Activated T-cell treated with anti-CD3 and anti-CD28 coated beads for 1 hour (primary cell): ENCODE results near the gene MRC2.
"Not testable (repeated sequence)": the region's sequence is repeated elsewhere in the genome, so short reads cannot be mapped to it uniquely, and the experiment has no call there.

Experiments used
- DNase-seq: peaks from one replicate; pipeline ENCODE4 v3.0.0-alpha.2; 2020; ENCODE audit warnings: low read depth

Gene MRC2

GRCh38 chr17:62627219-62627903, at the start of gene MRC2:
TSS of gene MRC2 (plus strand) at chr17:62627670. CDS start at chr17:62627803, 133 bp downstream.
- DNase-seq: no peak

- no peak for DNase-seq
Observed at GRCh38 chr17:62578757-62579487, 48.5 kb upstream of the MRC2 start.

GRCh38 chr17:62580947-62581346, 46.5 kb upstream of the MRC2 start:
- no peak for DNase-seq

- DNase-seq: no peak
Observed at GRCh38 chr17:62581764-62582163, 45.7 kb upstream of the MRC2 start.

GRCh38 chr17:62587554-62587953, 39.9 kb upstream of the MRC2 start:
- no peak for DNase-seq

GRCh38 chr17:62588109-62588508, 39.4 kb upstream of the MRC2 start:
- DNase-seq: no peak

GRCh38 chr17:62591333-62591732, 36.1 kb upstream of the MRC2 start:
- no peak for DNase-seq

- DNase-seq: not testable (repeated sequence)
Observed at GRCh38 chr17:62591822-62592221, 35.6 kb upstream of the MRC2 start.

GRCh38 chr17:62592341-62593099, 35.0 kb upstream of the MRC2 start:
- DNase-seq: no peak

GRCh38 chr17:62595484-62595883, 32.0 kb upstream of the MRC2 start:
- DNase-seq: no peak

GRCh38 chr17:62596662-62597061, 30.8 kb upstream of the MRC2 start:
- DNase-seq: no peak

GRCh38 chr17:62597150-62597549, 30.3 kb upstream of the MRC2 start:
- DNase-seq: no peak

GRCh38 chr17:62597920-62598319, 29.6 kb upstream of the MRC2 start:
- DNase-seq: no peak

GRCh38 chr17:62599964-62600657, 27.4 kb upstream of the MRC2 start:
- DNase-seq: no peak

- no peak for DNase-seq
Observed at GRCh38 chr17:62600805-62601204, 26.7 kb upstream of the MRC2 start.

GRCh38 chr17:62601471-62601870, 26.0 kb upstream of the MRC2 start:
- no peak for DNase-seq

- not testable (repeated sequence) for DNase-seq
Observed at GRCh38 chr17:62603783-62604182, 23.7 kb upstream of the MRC2 start.

GRCh38 chr17:62605588-62605987, 21.9 kb upstream of the MRC2 start:
- DNase-seq: no peak

GRCh38 chr17:62611292-62611691, 16.2 kb upstream of the MRC2 start:
- no peak for DNase-seq

GRCh38 chr17:62611728-62612127, 15.7 kb upstream of the MRC2 start:
- DNase-seq: no peak

- DNase-seq: not testable (repeated sequence)
Observed at GRCh38 chr17:62612289-62612688, 15.2 kb upstream of the MRC2 start.

- not testable (repeated sequence) for DNase-seq
Observed at GRCh38 chr17:62613095-62613494, 14.4 kb upstream of the MRC2 start.
